Endothelial cell of umbilical vein (primary cell): ENCODE measurements around the gene HSDL2. TPM values are rescaled to one million over a fixed set of nuclear protein-coding genes. Genes with fewer than 3 reads are reported as not detected.

Experiments
- BruUV-seq: library from RNA; stranded (reverse); fragments of 400-500 nt; replicated peaks from 2 replicates; lab custom pipeline; 2021; lab: Mats Ljungman, UMichigan
- CTCF ChIA-PET: fragments of 300-600, 350-600 bp; sonication (Branson Sonifier 250); formaldehyde crosslinking; loops from one replicate; lab custom pipeline; 2021; ENCODE audit warnings: antibody characterized with exemption, inconsistent platforms; lab: Charles Lee
- POLR2A ChIA-PET: fragments of 300-600, 350-600 bp; sonication (Branson Sonifier 250); formaldehyde crosslinking; loops from one replicate; lab custom pipeline; 2021; ENCODE audit warnings: antibody characterized with exemption, inconsistent platforms; lab: Charles Lee
- DNase-seq: peaks from one replicate; pipeline ENCODE4 v3.0.0-alpha.2; 2011; ENCODE audit warnings: low read depth, low spot score
- FAIRE-seq: peaks from 2 replicates; lab custom pipeline; 2011; peaks lifted over from hg19 to GRCh38; lab: Jason Lieb, UNC
- H2AFZ ChIP-seq: 2 replicates; pipeline ENCODE4 v1.6.0; 2012; ENCODE audit warnings: low read depth, low read length, control low read depth, inconsistent platforms
- H3K27ac ChIP-seq: 2 replicates; pipeline ENCODE4 v1.5.1; 2011; ENCODE audit warnings: low read depth, mild to moderate bottlenecking, control low read depth, low read length, moderate library complexity; ENCODE audit not compliant: insufficient read depth
- H3K27me3 ChIP-seq, 2 experiments: 2 replicates each; pipeline versions ENCODE4 v1.6.0 to v1.6.1; 2011; ENCODE audit warnings: low read length in 2 of 2, mixed read lengths in 1 of 2; ENCODE audit not compliant: control insufficient read depth in 2 of 2, insufficient read depth in 2 of 2
- H3K36me3 ChIP-seq, 2 experiments: 2 replicates in 1 of 2; 3 replicates in 1 of 2; pipeline ENCODE4 v1.5.1; 2011; ENCODE audit warnings: low read length in 2 of 2, mild to moderate bottlenecking in 1 of 2, moderate library complexity in 1 of 2; ENCODE audit not compliant: control insufficient read depth in 2 of 2, insufficient read depth in 2 of 2; ENCODE audit errors: extremely low read depth in 1 of 2
- H3K4me1 ChIP-seq: 3 replicates; pipeline ENCODE4 v1.5.1; 2011; ENCODE audit warnings: mild to moderate bottlenecking, low read length; ENCODE audit not compliant: control insufficient read depth, insufficient read depth; ENCODE audit errors: extremely low read depth
- H3K4me2 ChIP-seq: 2 replicates; pipeline ENCODE4 v1.6.1; 2011; ENCODE audit warnings: low read length, control low read depth, mixed read lengths; ENCODE audit not compliant: insufficient read depth
- H3K4me3 ChIP-seq, 3 experiments: fragments of 200-600 bp in 1 of 3; sonication (generic), shearing (Covaris generic) in 1 of 3; replicated peaks in 1 of 3; 2 replicates each; pipeline ENCODE4 v1.5.1; 2011 to 2016; ENCODE audit warnings: control low read depth in 3 of 3, low read length in 3 of 3, mild to moderate bottlenecking in 2 of 3, inconsistent platforms in 1 of 3, low read depth in 1 of 3, moderate library complexity in 1 of 3; ENCODE audit not compliant: insufficient read depth in 1 of 3
- H3K79me2 ChIP-seq: 2 replicates; pipeline ENCODE4 v1.6.0; 2012; ENCODE audit warnings: low read length, inconsistent platforms; ENCODE audit not compliant: control insufficient read depth, insufficient read depth
- H3K9ac ChIP-seq: replicated peaks from 2 replicates; pipeline ENCODE3; 2011; ENCODE audit warnings: low read length, control low read depth; ENCODE audit not compliant: insufficient read depth; ENCODE audit errors: extremely low read depth
- H3K9me1 ChIP-seq: replicated peaks from 3 replicates; pipeline ENCODE4 v1.6.0; 2011; ENCODE audit warnings: mild to moderate bottlenecking, low read length; ENCODE audit not compliant: control insufficient read depth, insufficient read depth; ENCODE audit errors: extremely low read depth
- H3K9me3 ChIP-seq: replicated peaks from 2 replicates; pipeline ENCODE4 v1.5.1; 2012; ENCODE audit warnings: low read length, inconsistent platforms; ENCODE audit not compliant: control insufficient read depth, insufficient read depth
- H4K20me1 ChIP-seq: replicated peaks from 2 replicates; pipeline ENCODE3; 2011; ENCODE audit warnings: mild to moderate bottlenecking, low read length; ENCODE audit not compliant: control insufficient read depth, insufficient read depth; ENCODE audit errors: extremely low read depth
- CTCF ChIP-seq, 2 donors: IDR thresholded peaks; 1 replicate in 1 of 2; 2 replicates in 1 of 2; pipeline ENCODE4 v1.5.1; 2011; ENCODE audit warnings: low read length in 2 of 2, mild to moderate bottlenecking in 2 of 2, moderate library complexity in 2 of 2, control low read depth in 1 of 2, inconsistent platforms in 1 of 2, low read depth in 1 of 2; ENCODE audit not compliant: insufficient read depth in 1 of 2; ENCODE audit errors: extremely low read depth in 1 of 2
- EZH2 ChIP-seq: IDR thresholded peaks from 2 replicates; pipeline ENCODE4 v1.6.1; 2012; ENCODE audit warnings: borderline replicate concordance, low read depth, mild to moderate bottlenecking, moderate library complexity, low read length, inconsistent platforms; ENCODE audit not compliant: severe bottlenecking
- FOS ChIP-seq: IDR thresholded peaks from 2 replicates; pipeline ENCODE4 v1.6.1; 2011; ENCODE audit warnings: mild to moderate bottlenecking, low read length, moderate library complexity, borderline replicate concordance; ENCODE audit not compliant: insufficient read depth
- GATA2 ChIP-seq: IDR thresholded peaks from 2 replicates; pipeline ENCODE4 v1.7.0; 2011; ENCODE audit warnings: low read depth, mild to moderate bottlenecking, moderate library complexity, mixed read lengths, low read length; ENCODE audit not compliant: insufficient read length, insufficient read depth
- JUN ChIP-seq: IDR thresholded peaks from 2 replicates; pipeline ENCODE4 v1.6.1; 2011; ENCODE audit warnings: borderline replicate concordance, low read depth; ENCODE audit not compliant: insufficient read length, insufficient read depth
- MAX ChIP-seq: IDR thresholded peaks from 2 replicates; pipeline ENCODE4 v1.6.1; 2011; ENCODE audit not compliant: insufficient read depth, insufficient read length
- MYC ChIP-seq: IDR thresholded peaks from one replicate; pipeline ENCODE4 v1.6.1; 2011; ENCODE audit warnings: mild to moderate bottlenecking, low read depth, low read length
- POLR2A ChIP-seq: IDR thresholded peaks from 2 replicates; pipeline ENCODE4 v1.6.1; 2012; ENCODE audit warnings: low read depth, mild to moderate bottlenecking, control low read depth, low read length
- POLR2AphosphoS5 ChIP-seq: IDR thresholded peaks from 2 replicates; pipeline ENCODE4 v1.6.1; 2012; ENCODE audit warnings: low read depth, mild to moderate bottlenecking, control low read depth, low read length, moderate library complexity; ENCODE audit not compliant: insufficient read depth
- dilution Hi-C: fragments of 300-500 bp; cut with MboI; formaldehyde crosslinking; loops from one replicate; pipeline ENCODE4 v1.15.0; 2019; ENCODE audit warnings: low sequenced_read_pairs; ENCODE audit not compliant: extremely low pct_ligation_motif_present
- intact Hi-C: fragments of 100-400 bp; cut with micrococcal nuclease; formaldehyde crosslinking; loops from one replicate; pipeline ENCODE4 v1.10.0; 2022
- polyA plus RNA-seq, 4 experiments: library from polyadenylated mRNA; depleted of rRNA in 3 of 4; stranded (reverse) in 3 of 4; unstranded in 1 of 4; fragments of >200 nt; gene quantifications; 2 replicates each; pipeline versions ENCODE4 v1.2.1 to v1.2.3, GENCODE V29; 2011 to 2012; ENCODE audit warnings: missing spikeins in 1 of 4
- total RNA-seq: library from RNA; stranded (reverse); gene quantifications from 2 replicates; pipeline ENCODE4 v1.2.3, GENCODE V29; 2021

The HSDL2 gene
- total and polyA plus RNA-seq, 2 donors (not counting 3 experiments of a cell fraction or from before 2014, with no cell fraction given): 5.6 to 22.1 TPM

GRCh38 chr9:112487008-112487798 lies 107.3 kb downstream of the HSDL2 start:
- ChIA-PET POLR2A (interaction anchor here (0.8 kb wide), 1 partner anchor 108 kb away, joined by 3 read pairs; the partner anchor contains the start of gene HSDL2), CTCF (interaction anchor here (0.7 to 2.0 kb wide), 7 partner anchors 11 to 1019 kb away, joined by 3 to 9 read pairs (median 3); no protein-coding TSS in a partner anchor)
- H3K4me3 ChIP-seq: peak overlapping the region; percentile 45 to 65 (median 53)
- no peak for TF ChIP-seq CTCF (IDR thresholded peaks at IDR 0.05; ENCODE audit: extremely low read depth in 1 of 2, insufficient read depth in 1 of 2, low read depth in 1 of 2, low read length in 2 of 2)
- TF ChIP-seq MAX: no peak
- TF ChIP-seq POLR2A: no peak
- no peak for TF ChIP-seq EZH2
- no peak for TF ChIP-seq POLR2AphosphoS5
- no peak for TF ChIP-seq JUN
- TF ChIP-seq GATA2: no peak
- TF ChIP-seq FOS: no peak
- no peak for TF ChIP-seq MYC
- no peaks in the 10 kb centered on the region for H3K27me3 ChIP-seq
- BruUV-seq: no TSS peak
- peak; percentile 61 for DNase-seq
- peak overlapping the region; percentile 95 for H3K4me2 ChIP-seq
- peak overlapping the region; percentile 78 for H3K9ac ChIP-seq
- H4K20me1 ChIP-seq: no peaks in the 10 kb centered on the region
- H3K36me3 ChIP-seq: no peaks in the 10 kb centered on the region
- peaks cover 2% of the 10 kb centered on the region for H3K79me2 ChIP-seq
- H3K4me1 ChIP-seq: peaks cover 4% of the 10 kb centered on the region
- peak overlapping the region; percentile 41 for H2AFZ ChIP-seq
- intact Hi-C loops: loop anchor here (2.0 to 5.0 kb wide), 2 partner anchors 110 to 230 kb away; no protein-coding TSS in a partner anchor
- dilution Hi-C loops: no loop called here
- H3K9me1 ChIP-seq: no peaks in the 10 kb centered on the region
- H3K27ac ChIP-seq: peak overlapping the region; percentile 16
- H3K9me3 ChIP-seq: no peaks in the 10 kb centered on the region
- FAIRE-seq: peak; percentile 54
